GM12874 (cell line): ENCODE data around the gene TMEM128.

Experiments
- CTCF ChIP-seq: IDR thresholded peaks from 2 replicates; pipeline ENCODE4 v1.5.1; 2011; ENCODE audit warnings: low read depth, mild to moderate bottlenecking, control low read depth, low read length, moderate library complexity; ENCODE audit not compliant: insufficient read depth

TMEM128 gene

DNA sequence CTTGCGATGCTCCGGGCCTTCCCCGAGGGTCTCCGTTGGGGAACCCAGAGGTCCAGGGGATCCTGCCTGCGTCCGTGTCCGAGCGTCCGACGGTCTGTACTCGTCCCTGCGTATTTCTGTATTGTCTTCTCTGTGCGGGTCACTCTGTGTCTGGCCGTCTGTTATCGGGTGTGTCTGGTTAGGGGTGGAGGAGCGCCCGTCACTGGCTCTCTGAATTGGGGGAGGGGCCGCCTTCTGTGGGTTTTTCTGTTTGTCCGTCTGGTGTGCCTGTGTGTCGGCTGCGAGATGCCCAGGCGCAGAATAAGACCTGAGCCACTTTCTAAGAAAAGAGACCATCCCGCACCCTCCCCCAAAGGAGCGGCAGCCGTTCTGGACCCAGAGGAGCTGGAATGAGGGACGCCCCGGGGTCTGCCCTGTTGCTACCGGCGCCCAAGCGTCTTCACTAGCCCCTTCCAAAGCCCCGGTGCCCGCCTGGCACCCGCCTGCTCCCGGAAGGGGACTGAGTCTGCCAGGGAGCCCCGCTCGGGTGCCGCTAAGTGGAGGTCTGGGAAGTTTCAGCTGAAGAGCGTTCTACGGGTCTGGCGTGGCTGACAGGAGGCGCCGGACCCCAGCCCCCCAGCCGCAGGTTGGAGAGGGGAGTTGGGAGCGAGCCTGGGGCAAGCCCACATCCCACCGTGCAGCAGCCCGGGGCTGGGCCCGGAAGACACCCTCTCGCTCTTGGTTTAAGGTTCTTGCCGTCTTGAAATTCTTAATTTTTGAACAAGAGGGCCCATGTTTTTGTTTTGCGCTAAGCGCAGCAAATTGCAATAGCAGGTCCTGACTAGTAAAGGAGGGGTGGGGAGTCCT is 20.3 kb downstream of the TMEM128 start:
- TF ChIP-seq CTCF, result no peak

DNA sequence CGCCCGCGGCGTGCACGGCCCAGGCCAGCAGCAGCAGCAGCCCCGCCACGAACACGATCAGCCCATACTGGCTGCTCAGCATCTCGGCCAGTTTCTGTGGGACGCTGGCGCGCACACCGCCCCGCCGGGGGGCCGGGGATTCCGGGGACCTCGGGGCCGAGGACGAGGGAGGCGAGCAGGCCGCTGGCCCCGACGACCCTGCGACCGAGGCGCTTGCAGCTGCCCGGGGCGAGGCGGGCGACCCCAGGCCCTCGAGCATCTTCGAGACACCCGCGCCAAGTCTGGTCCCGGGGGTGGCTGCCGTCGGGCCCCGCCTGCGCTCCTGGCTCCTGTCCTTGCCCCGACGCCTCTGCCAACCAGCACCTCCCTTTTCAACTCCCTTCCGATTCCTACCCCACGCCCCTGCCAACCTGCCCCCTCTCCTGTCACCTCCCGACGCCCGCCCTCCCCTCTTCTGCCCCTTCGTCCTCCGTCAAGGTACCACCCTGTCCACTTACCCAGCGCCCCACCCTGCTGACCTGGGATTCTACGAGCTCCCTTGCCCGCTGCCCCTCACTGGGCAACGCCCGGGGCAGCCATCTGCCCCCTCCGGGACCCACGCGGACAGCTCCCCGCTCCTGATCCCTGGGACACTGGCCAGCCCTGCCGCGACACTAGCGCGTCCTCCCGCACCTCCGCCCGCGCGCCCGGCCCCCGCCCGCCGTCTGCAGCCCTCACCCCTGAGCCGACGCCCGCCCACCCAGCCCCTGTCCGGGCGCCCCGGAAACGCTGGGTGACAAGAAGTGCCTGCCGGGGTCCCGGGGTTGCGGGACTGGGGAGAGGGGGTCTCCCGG is 21.2 kb downstream of the TMEM128 start, which contains the start of gene OTOP1:
Gene OTOP1 (minus strand): TSS at position 324 of the 833 bp plus-strand sequence. CDS start 65 bp downstream, at position 259.
- no peak for TF ChIP-seq CTCF

GRCh38 chr4:4225915-4226605 is 22.0 kb downstream of the TMEM128 start:
- TF ChIP-seq CTCF, result no peak

DNA sequence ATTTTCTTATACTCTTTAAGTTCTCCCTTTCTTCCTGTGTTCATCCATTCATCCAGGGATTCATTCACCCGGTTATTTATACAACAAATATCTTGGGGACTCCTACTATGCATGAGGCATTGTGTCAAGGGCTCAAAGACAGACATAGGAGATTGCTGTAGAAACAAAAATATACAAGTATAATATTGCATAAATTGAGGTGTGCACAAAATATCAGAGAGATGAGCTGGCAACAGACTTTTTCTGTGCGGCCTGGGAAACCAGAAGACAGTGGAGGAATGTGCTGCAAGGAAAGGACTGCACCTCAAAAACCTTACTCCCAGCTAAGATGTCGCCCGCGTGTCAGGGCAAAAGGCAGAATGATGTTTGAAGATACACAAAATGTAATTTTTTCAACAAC is 30.9 kb downstream of the TMEM128 start:
- TF ChIP-seq CTCF, result no peak

GRCh38 chr4:4216648-4217047 is 31.4 kb downstream of the TMEM128 start:
- no peak for TF ChIP-seq CTCF

GRCh38 chr4:4206204-4206603 is 41.8 kb downstream of the TMEM128 start:
- TF ChIP-seq CTCF, result no peak

GRCh38 chr4:4204401-4204745 is 43.6 kb downstream of the TMEM128 start:
- no peak for TF ChIP-seq CTCF
